Measurements from ENCODE around the gene ARHGEF28.

ARHGEF28 gene

GRCh38 chr5:73977146-73977545 is 351.1 kb downstream of the ARHGEF28 start:
- H3K27ac ChIP-seq: no peak overlapping the region
- TF ChIP-seq CTCF (IDR thresholded peaks at IDR 0.05): no peak
- DNase-seq (ENCODE audit: low spot score): no peak
- H3K4me3 ChIP-seq: no peak overlapping the region

- TF ChIP-seq CTCF (IDR thresholded peaks at IDR 0.05): no peak
- Histone ChIP-seq H3K4me3 (no peak overlapping the region), H3K27ac (no peak overlapping the region)
- DNase-seq (ENCODE audit: low spot score): no peak
These were observed 353.3 kb downstream of the ARHGEF28 start for GRCh38 chr5:73979321-73979720.

GRCh38 chr5:73981704-73982103 is 355.7 kb downstream of the ARHGEF28 start:
- TF ChIP-seq CTCF (IDR thresholded peaks at IDR 0.05): no peak
- DNase-seq (ENCODE audit: low spot score): no peak
- H3K4me3 ChIP-seq: no peak overlapping the region

GRCh38 chr5:73983644-73984043 is 357.6 kb downstream of the ARHGEF28 start:
- no peak overlapping the region for H3K4me3 ChIP-seq
- no peak for TF ChIP-seq CTCF (IDR thresholded peaks at IDR 0.05)
- no peak for DNase-seq (ENCODE audit: low spot score)
- no peak overlapping the region for H3K27ac ChIP-seq

More at GRCh38 chr5:73981704-73982103, 355.7 kb downstream of the ARHGEF28 start:
- H3K27ac ChIP-seq: no peak overlapping the region

GRCh38 chr5:73985145-73985544 is 359.1 kb downstream of the ARHGEF28 start:
- no peak overlapping the region for H3K4me3 ChIP-seq
- no peak for DNase-seq (ENCODE audit: low spot score)
- TF ChIP-seq CTCF (IDR thresholded peaks at IDR 0.05): no peak
- H3K27ac ChIP-seq: no peak overlapping the region

GRCh38 chr5:73986729-73987128 is 360.7 kb downstream of the ARHGEF28 start:
- H3K4me3 ChIP-seq: no peak overlapping the region
- no peak for TF ChIP-seq CTCF (IDR thresholded peaks at IDR 0.05)
- no peak overlapping the region for H3K27ac ChIP-seq
- DNase-seq (ENCODE audit: low spot score): no peak

GRCh38 chr5:73987915-73988314 is 361.9 kb downstream of the ARHGEF28 start:
- H3K4me3 ChIP-seq: no peak overlapping the region
- no peak overlapping the region for H3K27ac ChIP-seq
- TF ChIP-seq CTCF (IDR thresholded peaks at IDR 0.05): no peak
- DNase-seq (ENCODE audit: low spot score): no peak

Data from coronary artery (tissue), 2 donors.